CD4-positive, alpha-beta T cell (primary cell): ENCODE results near the gene ZNF782. TPM values are rescaled to one million over a fixed set of nuclear protein-coding genes. Genes with fewer than 3 reads are reported as not detected.
A peak's percentile ranks its signal among the peaks of the same experiment; 100 is the strongest.

Source experiments
- ATAC-seq: fragments of 200-7000 bp; cut with Tn5 transposase; one replicate; pipeline ENCODE4 v1.10.0; 2022; ENCODE audit warnings: mild to moderate bottlenecking; ENCODE audit not compliant: poor library complexity
- CTCF ChIA-PET: fragments of 350-600 bp; sonication (Branson Sonifier 250); formaldehyde crosslinking; loops from one replicate; lab custom pipeline; 2021; ENCODE audit warnings: antibody characterized with exemption, inconsistent platforms; lab: Charles Lee
- POLR2A ChIA-PET: fragments of 350-600 bp; sonication (Branson Sonifier 250); formaldehyde crosslinking; loops from one replicate; lab custom pipeline; 2021; ENCODE audit warnings: antibody characterized with exemption, inconsistent platforms; lab: Charles Lee
- DNase-seq, 14 experiments: peaks; one replicate each; pipeline ENCODE4 v3.0.0-alpha.2; 2013 to 2020; ENCODE audit warnings: mixed read lengths in 2 of 14
- H3K27ac ChIP-seq, 2 donors: one replicate each; pipeline versions ENCODE4 v1.5.1 to v1.7.0; 2013; ENCODE audit warnings: low read length in 2 of 2, low read depth in 1 of 2, mild to moderate bottlenecking in 1 of 2
- H3K27me3 ChIP-seq, 2 experiments: 1 replicate in 1 of 2; 2 replicates in 1 of 2; pipeline versions ENCODE4 v1.6.1 to v1.7.0; 2013; ENCODE audit warnings: low read length in 2 of 2, control low read depth in 1 of 2, mild to moderate bottlenecking in 1 of 2, moderate library complexity in 1 of 2; ENCODE audit not compliant: insufficient read depth in 2 of 2, control insufficient read depth in 1 of 2
- H3K36me3 ChIP-seq: one replicate; pipeline ENCODE4 v1.6.1; 2013; ENCODE audit warnings: low read length, control low read depth; ENCODE audit not compliant: insufficient read depth
- H3K4me1 ChIP-seq: one replicate; pipeline ENCODE4 v1.6.1; 2013; ENCODE audit warnings: low read length, control low read depth; ENCODE audit not compliant: insufficient read depth
- H3K4me3 ChIP-seq: one replicate; pipeline ENCODE4 v1.5.1; 2013; ENCODE audit warnings: mild to moderate bottlenecking, low read length, moderate library complexity
- H3K9me3 ChIP-seq, 2 experiments: 1 replicate in 1 of 2; 2 replicates in 1 of 2; pipeline versions ENCODE4 v1.6.1 to v1.7.0; 2013; ENCODE audit warnings: low read length in 2 of 2, mild to moderate bottlenecking in 2 of 2, control low read depth in 1 of 2, moderate library complexity in 1 of 2; ENCODE audit not compliant: control insufficient read depth in 1 of 2, insufficient read depth in 1 of 2
- H3K27ac Mint-ChIP-seq: one replicate; pipeline ENCODE4 v1.8.0; 2020; ENCODE audit warnings: mixed read lengths
- H3K27me3 Mint-ChIP-seq: one replicate; pipeline ENCODE4 v1.8.0; 2021; ENCODE audit warnings: mixed read lengths
- H3K36me3 Mint-ChIP-seq: one replicate; pipeline ENCODE4 v1.8.0; 2021; ENCODE audit warnings: low read depth, mixed read lengths
- H3K4me1 Mint-ChIP-seq: one replicate; pipeline ENCODE4 v1.8.0; 2021; ENCODE audit warnings: low read depth, mixed read lengths
- H3K4me3 Mint-ChIP-seq: one replicate; pipeline ENCODE4 v1.8.0; 2020; ENCODE audit warnings: mild to moderate bottlenecking, mixed read lengths
- H3K9me3 Mint-ChIP-seq: one replicate; pipeline ENCODE4 v1.8.0; 2020; ENCODE audit warnings: mixed read lengths
- CTCF ChIP-seq: fragments of 200-600 bp; IDR thresholded peaks from one replicate; pipeline ENCODE4 v1.8.0; 2022; ENCODE audit warnings: antibody characterized with exemption, mild to moderate bottlenecking
- intact Hi-C, 2 experiments: fragments of 100-400 bp; cut with DNase I in 1 of 2; cut with micrococcal nuclease in 1 of 2; formaldehyde crosslinking; loops; one replicate each; pipeline versions ENCODE4 v1.15.1 to v1.9.0; 2023 to 2025; cut with DNase I, micrococcal nuclease
- total RNA-seq, 174 experiments: library from RNA in 2 of 174; stranded (reverse) in 2 of 174; gene quantifications; one replicate each; pipeline ENCODE4 v1.2.3 and lab custom pipeline; 2021 to 2026

Gene ZNF782
- total RNA-seq, 2 experiments from 2014 or later, result 4.3 to 4.9 TPM

GRCh38 chr9:96888591-96888990 lies 34.3 kb upstream of the ZNF782 start:
- Mint-ChIP-seq H3K9me3 (no peaks in the 10 kb centered on the region), H3K27me3 (no peaks in the 10 kb centered on the region), H3K27ac (no peak overlapping the region), H3K4me1 (no peaks in the 10 kb centered on the region), H3K4me3 (no peak overlapping the region), H3K36me3 (peaks cover 51% of the 10 kb centered on the region)
- ChIA-PET CTCF (no interaction called here), POLR2A (no interaction called here)
- no peak for TF ChIP-seq CTCF
- no peak overlapping the region for H3K27ac ChIP-seq
- H3K4me1 ChIP-seq, result no peaks in the 10 kb centered on the region
- ATAC-seq (no peak), DNase-seq (no peak)
- H3K36me3 ChIP-seq, result no peaks in the 10 kb centered on the region
- H3K4me3 ChIP-seq, result no peak overlapping the region
- intact Hi-C loops, result no loop called here
- no peaks in the 10 kb centered on the region for H3K27me3 ChIP-seq
- peaks cover 0 to 6% of the 10 kb centered on the region in 2 experiments for H3K9me3 ChIP-seq

GRCh38 chr9:96885424-96885823 lies 31.1 kb upstream of the ZNF782 start:
- Mint-ChIP-seq H3K36me3 (peaks cover 30% of the 10 kb centered on the region), H3K27me3 (no peaks in the 10 kb centered on the region), H3K4me1 (no peaks in the 10 kb centered on the region), H3K9me3 (peaks cover under 1% of the 10 kb centered on the region), H3K27ac (no peak overlapping the region), H3K4me3 (no peak overlapping the region)
- intact Hi-C loops, result no loop called here
- POLR2A ChIA-PET, result no interaction called here
- H3K27me3 ChIP-seq, result no peaks in the 10 kb centered on the region
- H3K4me3 ChIP-seq, result no peak overlapping the region
- CTCF ChIA-PET, result no interaction called here
- no peak for DNase-seq
- TF ChIP-seq CTCF, result no peak
- H3K36me3 ChIP-seq, result no peaks in the 10 kb centered on the region
- peaks cover 0 to 6% of the 10 kb centered on the region in 2 experiments for H3K9me3 ChIP-seq
- no peaks in the 10 kb centered on the region for H3K4me1 ChIP-seq
- no peak for ATAC-seq
- no peak overlapping the region for H3K27ac ChIP-seq

GRCh38 chr9:96884443-96884842 lies 30.1 kb upstream of the ZNF782 start:
- peaks cover 23% of the 10 kb centered on the region for H3K36me3 Mint-ChIP-seq
- no peak for ATAC-seq
- no peak for TF ChIP-seq CTCF
- no peaks in the 10 kb centered on the region for H3K4me1 Mint-ChIP-seq
- peak in 1 of 14 experiments; percentile 15 for DNase-seq
- H3K4me3 Mint-ChIP-seq, result no peak overlapping the region
- H3K27me3 Mint-ChIP-seq, result peaks cover 5% of the 10 kb centered on the region
- no peaks in the 10 kb centered on the region for H3K27me3 ChIP-seq
- no peak overlapping the region for H3K4me3 ChIP-seq
- ChIA-PET POLR2A (no interaction called here), CTCF (no interaction called here)
- intact Hi-C loops, result no loop called here
- peaks cover 2 to 3% of the 10 kb centered on the region in 2 experiments for H3K9me3 ChIP-seq
- no peaks in the 10 kb centered on the region for H3K36me3 ChIP-seq
- H3K9me3 Mint-ChIP-seq, result peaks cover 3% of the 10 kb centered on the region
- H3K4me1 ChIP-seq, result no peaks in the 10 kb centered on the region
- H3K27ac Mint-ChIP-seq, result no peak overlapping the region
- H3K27ac ChIP-seq, result no peak overlapping the region
